ENCODE results near the gene LCK. TPM values are rescaled to one million over a fixed set of nuclear protein-coding genes. Genes with fewer than 3 reads are reported as not detected.

The LCK gene
- total and polyA plus RNA-seq, 9 of the 15 experiments (the other 6 are each of a cell fraction or from before 2014, with no cell fraction given), result 0.04 to 0.47 (median 0.13) TPM; not detected in 6

GRCh38 chr1:32334864-32335534 is 83.9 kb downstream of the LCK start (continued):
- TF ChIP-seq CHAMP1 (IDR thresholded peaks at IDR 0.05) (no peak), RHOXF2B (CRISPR knock-in tag; conservative IDR thresholded peaks at IDR 0.05) (no peak), TOE1 (IDR thresholded peaks at IDR 0.05; ENCODE audit: borderline replicate concordance) (no peak), TOE1 (CRISPR knock-in tag; IDR thresholded peaks at IDR 0.05; ENCODE audit: borderline replicate concordance, low read depth) (no peak), SETDB1 (IDR thresholded peaks at IDR 0.05; ENCODE audit: low read length) (no peak), HOMEZ (CRISPR knock-in tag; IDR thresholded peaks at IDR 0.05) (no peak), NCOA1 (IDR thresholded peaks at IDR 0.05; ENCODE audit: low read depth) (no peak), ZNF584 (CRISPR knock-in tag; IDR thresholded peaks at IDR 0.05; ENCODE audit: low read depth) (no peak), RBFOX2 (IDR thresholded peaks at IDR 0.05; ENCODE audit: low read depth, low read length) (peak; percentile 88), C11orf30 (IDR thresholded peaks at IDR 0.05; ENCODE audit: low read depth) (no peak), MYNN (IDR thresholded peaks at IDR 0.05) (peak; percentile 16; the same call in 1 of the 2 replicates), MYNN (CRISPR knock-in tag; IDR thresholded peaks at IDR 0.05) (no peak), TFE3 (CRISPR knock-in tag; IDR thresholded peaks at IDR 0.05) (no peak), NFE2 (IDR thresholded peaks at IDR 0.05; ENCODE audit: low read depth) (no peak), MECOM (CRISPR knock-in tag; IDR thresholded peaks at IDR 0.05) (no peak), RCOR1 (IDR thresholded peaks at IDR 0.05; ENCODE audit: borderline replicate concordance in 1 of 2, low read depth in 2 of 2, low read length in 2 of 2) (peak in 1 of 2 experiments; percentile 51; a peak in 2 of 4 replicates), TRIM28 (IDR thresholded peaks at IDR 0.05) (no peak), TAF15 (IDR thresholded peaks at IDR 0.05; ENCODE audit: low read depth, low read length) (peak; percentile 9; the same call in 1 of the 2 replicates), ELF2 (CRISPR knock-in tag; IDR thresholded peaks at IDR 0.05) (no peak), PURB (CRISPR knock-in tag; IDR thresholded peaks at IDR 0.05; ENCODE audit: low read depth) (no peak), CBX8 (IDR thresholded peaks at IDR 0.05; ENCODE audit: borderline replicate concordance, extremely low read depth, low read depth, low read length, poor library complexity, severe bottlenecking) (no peak), CEBPB (tag; IDR thresholded peaks at IDR 0.05) (no peak), KLF13 (tag; IDR thresholded peaks at IDR 0.05; ENCODE audit: borderline replicate concordance, low read depth) (no peak)
- TF ChIP-seq, protein P1, sequence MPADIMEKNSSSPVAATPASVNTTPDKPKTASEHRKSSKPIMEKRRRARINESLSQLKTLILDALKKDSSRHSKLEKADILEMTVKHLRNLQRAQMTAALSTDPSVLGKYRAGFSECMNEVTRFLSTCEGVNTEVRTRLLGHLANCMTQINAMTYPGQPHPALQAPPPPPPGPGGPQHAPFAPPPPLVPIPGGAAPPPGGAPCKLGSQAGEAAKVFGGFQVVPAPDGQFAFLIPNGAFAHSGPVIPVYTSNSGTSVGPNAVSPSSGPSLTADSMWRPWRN (IDR thresholded peaks at IDR 0.05; ENCODE audit: low read depth), result no peak

All from K562 (cell line).